Neural progenitor cell (in vitro differentiated cells): ENCODE results near the gene GABBR2. TPM values are rescaled to one million over a fixed set of nuclear protein-coding genes. Genes with fewer than 3 reads are reported as not detected.

ENCODE experiments used
- DNase-seq: peaks from one replicate; pipeline ENCODE4 v3.0.0-alpha.2; 2016; ENCODE audit warnings: low spot score
- H2AFZ ChIP-seq: fragments of 200-600 bp; sonication (generic); replicated peaks from 2 replicates; pipeline ENCODE4 v1.6.1; 2016; ENCODE audit warnings: antibody characterized with exemption
- H3F3A ChIP-seq: fragments of 200-600 bp; sonication (generic); 2 replicates; pipeline ENCODE4 v1.6.1; 2016; ENCODE audit warnings: antibody characterized with exemption, low read depth
- H3K27ac ChIP-seq: fragments of 200-600 bp; sonication (generic); 2 replicates; pipeline ENCODE4 v1.5.1; 2016; ENCODE audit warnings: mild to moderate bottlenecking
- H3K27me3 ChIP-seq: fragments of 200-600 bp; sonication (generic); 2 replicates; pipeline ENCODE4 v1.6.1; 2016; ENCODE audit warnings: mild to moderate bottlenecking, moderate library complexity
- H3K36me3 ChIP-seq: fragments of 200-600 bp; sonication (generic); 2 replicates; pipeline ENCODE4 v1.5.1; 2016
- H3K4me1 ChIP-seq: fragments of 200-600 bp; sonication (generic); 2 replicates; pipeline ENCODE4 v1.6.1; 2016; ENCODE audit warnings: mixed run types
- H3K4me2 ChIP-seq: fragments of 200-600 bp; sonication (generic); 2 replicates; pipeline ENCODE4 v1.6.1; 2016
- H3K4me3 ChIP-seq: fragments of 200-600 bp; sonication (generic); 2 replicates; pipeline ENCODE4 v1.5.1; 2016
- H3K79me2 ChIP-seq: fragments of 200-600 bp; sonication (generic); 2 replicates; pipeline ENCODE4 v1.6.1; 2016; ENCODE audit warnings: low read depth
- H3K9ac ChIP-seq: fragments of 200-600 bp; sonication (generic); 2 replicates; pipeline ENCODE4 v1.6.1; 2016
- H3K9me3 ChIP-seq: fragments of 200-600 bp; sonication (generic); 2 replicates; pipeline ENCODE4 v1.5.1; 2016; ENCODE audit warnings: low read depth
- H4K20me1 ChIP-seq: fragments of 200-600 bp; sonication (generic); 2 replicates; pipeline ENCODE4 v1.6.1; 2016; ENCODE audit warnings: low read depth
- H3K27ac Mint-ChIP-seq: 3 replicates; pipeline ENCODE4 v1.8.0; 2021; ENCODE audit warnings: mixed read lengths
- H3K27me3 Mint-ChIP-seq: 2 replicates; pipeline ENCODE4 v1.8.0; 2022; ENCODE audit warnings: low read depth, mild to moderate bottlenecking, inconsistent platforms, moderate library complexity, mixed read lengths; ENCODE audit not compliant: insufficient read depth
- H3K36me3 Mint-ChIP-seq: 3 replicates; pipeline ENCODE4 v1.8.0; 2021; ENCODE audit warnings: mixed read lengths
- H3K4me1 Mint-ChIP-seq: 3 replicates; pipeline ENCODE4 v1.8.0; 2021; ENCODE audit warnings: mixed read lengths
- H3K4me3 Mint-ChIP-seq: 3 replicates; pipeline ENCODE4 v1.8.0; 2021; ENCODE audit warnings: mild to moderate bottlenecking, moderate library complexity, mixed read lengths
- H3K9me3 Mint-ChIP-seq: 3 replicates; pipeline ENCODE4 v1.8.0; 2020; ENCODE audit warnings: mixed read lengths
- EZH2 ChIP-seq: fragments of 200-600 bp; sonication (generic); IDR thresholded peaks from 2 replicates; pipeline ENCODE4 v1.6.1; 2017; ENCODE audit warnings: antibody characterized with exemption, mild to moderate bottlenecking, moderate library complexity
- EZH2phosphoT487 ChIP-seq: fragments of 200-600 bp; sonication (generic); IDR thresholded peaks from 2 replicates; pipeline ENCODE4 v1.6.1; 2017; ENCODE audit warnings: antibody characterized with exemption
- total RNA-seq: library from RNA; depleted of rRNA; stranded (reverse); fragments of >200 nt; gene quantifications from 2 replicates; pipeline ENCODE4 v1.2.3, GENCODE V29; 2015; ENCODE audit warnings: low replicate concordance
- TF ChIP-seq, protein P1 (sequence below): fragments of 200-600 bp; sonication (generic); IDR thresholded peaks from 2 replicates; pipeline ENCODE4 v1.5.1; 2017; ENCODE audit warnings: antibody characterized with exemption, mild to moderate bottlenecking

Gene GABBR2
- total RNA-seq, 1 donor from 2014 or later = not detected

DNA sequence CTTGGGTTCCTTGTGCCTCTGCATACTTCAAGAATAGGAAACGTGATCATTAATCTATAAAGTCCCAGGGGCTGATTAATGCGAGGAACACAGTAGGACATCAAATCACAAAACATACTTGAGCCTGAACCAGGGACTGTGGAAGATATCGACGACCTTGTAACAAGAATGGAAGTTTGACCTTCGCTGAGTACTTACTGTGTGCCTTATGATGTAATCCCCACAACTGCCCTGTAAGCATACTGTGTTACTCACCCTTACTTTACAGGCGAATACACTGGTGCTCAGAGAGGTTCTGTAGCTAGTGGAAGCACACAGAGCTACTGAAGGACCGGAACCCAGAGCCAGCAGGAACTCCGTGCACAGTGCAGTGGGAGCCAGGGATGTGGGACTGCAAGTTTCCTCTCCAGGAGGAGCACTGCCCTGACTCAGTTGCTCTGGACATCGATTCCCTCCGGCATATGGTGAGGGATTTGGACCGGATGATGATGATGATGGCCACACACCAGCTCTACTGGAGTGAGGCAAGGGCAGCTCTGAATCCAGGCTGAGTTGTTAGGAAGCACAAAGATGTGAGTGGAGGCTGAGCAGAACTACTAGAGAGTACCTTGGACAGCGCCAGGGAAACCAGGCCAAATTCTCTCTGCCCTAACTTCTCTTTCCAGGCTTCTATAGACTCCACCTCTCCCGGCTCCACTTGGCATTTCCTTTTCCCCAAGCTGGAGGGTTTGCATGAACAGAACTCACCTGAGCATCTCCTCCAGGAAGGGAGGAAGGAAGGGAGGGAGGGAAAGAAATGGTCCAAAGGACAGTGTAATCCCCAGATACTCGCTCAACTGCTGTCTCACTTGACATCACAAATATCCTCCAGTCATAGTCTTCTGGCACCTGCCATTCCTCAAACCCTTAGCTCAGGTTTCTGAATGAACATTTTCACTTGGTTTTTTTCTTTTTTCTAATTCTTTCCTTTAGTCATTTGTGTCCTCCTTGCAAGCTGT, 1.5 kb upstream of the GABBR2 start:
- H3K27me3 Mint-ChIP-seq = peaks cover 61% of the 10 kb centered on the region
- peak overlapping the region; percentile 91 for H3K4me2 ChIP-seq
- TF ChIP-seq, protein P1, sequence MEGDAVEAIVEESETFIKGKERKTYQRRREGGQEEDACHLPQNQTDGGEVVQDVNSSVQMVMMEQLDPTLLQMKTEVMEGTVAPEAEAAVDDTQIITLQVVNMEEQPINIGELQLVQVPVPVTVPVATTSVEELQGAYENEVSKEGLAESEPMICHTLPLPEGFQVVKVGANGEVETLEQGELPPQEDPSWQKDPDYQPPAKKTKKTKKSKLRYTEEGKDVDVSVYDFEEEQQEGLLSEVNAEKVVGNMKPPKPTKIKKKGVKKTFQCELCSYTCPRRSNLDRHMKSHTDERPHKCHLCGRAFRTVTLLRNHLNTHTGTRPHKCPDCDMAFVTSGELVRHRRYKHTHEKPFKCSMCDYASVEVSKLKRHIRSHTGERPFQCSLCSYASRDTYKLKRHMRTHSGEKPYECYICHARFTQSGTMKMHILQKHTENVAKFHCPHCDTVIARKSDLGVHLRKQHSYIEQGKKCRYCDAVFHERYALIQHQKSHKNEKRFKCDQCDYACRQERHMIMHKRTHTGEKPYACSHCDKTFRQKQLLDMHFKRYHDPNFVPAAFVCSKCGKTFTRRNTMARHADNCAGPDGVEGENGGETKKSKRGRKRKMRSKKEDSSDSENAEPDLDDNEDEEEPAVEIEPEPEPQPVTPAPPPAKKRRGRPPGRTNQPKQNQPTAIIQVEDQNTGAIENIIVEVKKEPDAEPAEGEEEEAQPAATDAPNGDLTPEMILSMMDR = no peak
- TF ChIP-seq EZH2 (no peak), EZH2phosphoT487 (no peak)
- DNase-seq = peak; percentile 74
- H4K20me1 ChIP-seq = peaks cover 38% of the 10 kb centered on the region
- H3F3A ChIP-seq = peaks cover 5% of the 10 kb centered on the region
- no peaks in the 10 kb centered on the region for H3K79me2 ChIP-seq
- no peaks in the 10 kb centered on the region for H3K36me3 Mint-ChIP-seq
- peaks cover 9% of the 10 kb centered on the region for H3K4me1 Mint-ChIP-seq
- no peak overlapping the region for H3K4me3 ChIP-seq
- H3K27ac Mint-ChIP-seq = no peak overlapping the region
- H3K9ac ChIP-seq = no peak overlapping the region
- no peaks in the 10 kb centered on the region for H3K36me3 ChIP-seq
- H3K4me1 ChIP-seq = peaks cover 9% of the 10 kb centered on the region
- H3K27ac ChIP-seq = no peak overlapping the region
- no peak overlapping the region for H2AFZ ChIP-seq
- H3K9me3 Mint-ChIP-seq = no peaks in the 10 kb centered on the region
- peaks cover 82% of the 10 kb centered on the region for H3K27me3 ChIP-seq
- H3K9me3 ChIP-seq = no peaks in the 10 kb centered on the region
- H3K4me3 Mint-ChIP-seq = peak overlapping the region; percentile 82

DNA sequence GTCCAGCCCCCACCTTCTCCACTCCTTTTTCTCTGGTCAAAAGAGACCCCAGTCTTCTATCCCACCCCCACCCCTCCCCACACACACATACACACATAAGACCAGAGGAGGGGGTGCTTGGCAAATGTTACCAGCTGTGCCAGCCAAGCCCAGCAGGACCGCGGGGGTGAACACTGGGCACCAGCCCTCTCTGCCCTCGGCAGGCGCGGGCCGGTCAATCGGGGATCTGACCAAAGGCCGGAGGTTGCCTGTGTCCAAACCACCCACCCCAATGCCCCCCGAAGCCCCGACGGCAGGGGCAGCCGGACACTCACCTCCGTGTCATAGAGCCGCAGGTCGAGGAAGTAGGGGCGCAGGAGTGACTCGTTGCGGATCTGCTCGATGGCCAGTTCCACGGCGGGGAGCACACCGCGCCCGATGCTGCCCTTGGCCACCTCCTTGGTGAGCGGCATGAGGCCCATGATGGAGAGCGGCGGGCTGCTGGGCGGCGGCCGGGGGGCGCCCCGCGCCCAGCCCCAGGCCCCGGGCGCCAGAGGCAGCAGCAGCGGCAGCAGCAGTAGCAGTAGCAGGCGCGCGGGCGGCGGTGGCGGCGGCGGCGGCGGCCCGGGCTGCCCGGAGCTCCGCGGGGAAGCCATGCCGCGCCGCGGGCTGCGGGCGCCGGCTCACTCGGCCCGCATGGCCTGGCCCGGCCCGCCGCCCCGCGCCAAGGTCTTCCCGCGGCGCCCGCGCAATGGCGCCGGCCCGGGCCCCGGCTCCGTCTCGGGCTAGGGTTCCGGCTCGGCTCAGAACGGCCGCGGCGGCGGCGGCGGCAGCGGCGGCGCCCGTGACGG, 417 bp downstream of the GABBR2 start:
- no peak overlapping the region for H3K9ac ChIP-seq

More for the DNA sequence above, 417 bp downstream of the GABBR2 start:
- H3K27ac Mint-ChIP-seq = no peak overlapping the region
- H3K36me3 Mint-ChIP-seq = no peaks in the 10 kb centered on the region
- Histone ChIP-seq H3K4me2 (peak overlapping the region; percentile 91), H3K79me2 (no peaks in the 10 kb centered on the region), H3F3A (peaks cover 5% of the 10 kb centered on the region), H3K36me3 (no peaks in the 10 kb centered on the region), H3K4me3 (peak overlapping the region; percentile 59), H2AFZ (peak overlapping the region; percentile 20), H4K20me1 (peaks cover 36% of the 10 kb centered on the region), H3K27ac (no peak overlapping the region), H3K4me1 (peaks cover 4% of the 10 kb centered on the region), H3K9me3 (no peaks in the 10 kb centered on the region), H3K27me3 (peaks cover 96% of the 10 kb centered on the region)
- H3K9me3 Mint-ChIP-seq = no peaks in the 10 kb centered on the region
- DNase-seq = no peak
- peak overlapping the region; percentile 79 for H3K4me3 Mint-ChIP-seq
- H3K27me3 Mint-ChIP-seq = peaks cover 64% of the 10 kb centered on the region
- H3K4me1 Mint-ChIP-seq = peaks cover 9% of the 10 kb centered on the region
- TF ChIP-seq EZH2 (peak; percentile 79), EZH2phosphoT487 (peak; percentile 9)
- TF ChIP-seq, protein P1 = no peak
